Measurements from ENCODE around the gene CLCNKA. TPM values are rescaled to one million over a fixed set of nuclear protein-coding genes. Genes with fewer than 3 reads are reported as not detected.
"Not testable (repeated sequence)": the region's sequence is repeated elsewhere in the genome, so short reads cannot be mapped to it uniquely, and the experiment has no call there.

CLCNKA gene
- polyA plus RNA-seq, 1 donor (not counting 4 experiments of a cell fraction or from before 2014, with no cell fraction given) = not detected

DNA sequence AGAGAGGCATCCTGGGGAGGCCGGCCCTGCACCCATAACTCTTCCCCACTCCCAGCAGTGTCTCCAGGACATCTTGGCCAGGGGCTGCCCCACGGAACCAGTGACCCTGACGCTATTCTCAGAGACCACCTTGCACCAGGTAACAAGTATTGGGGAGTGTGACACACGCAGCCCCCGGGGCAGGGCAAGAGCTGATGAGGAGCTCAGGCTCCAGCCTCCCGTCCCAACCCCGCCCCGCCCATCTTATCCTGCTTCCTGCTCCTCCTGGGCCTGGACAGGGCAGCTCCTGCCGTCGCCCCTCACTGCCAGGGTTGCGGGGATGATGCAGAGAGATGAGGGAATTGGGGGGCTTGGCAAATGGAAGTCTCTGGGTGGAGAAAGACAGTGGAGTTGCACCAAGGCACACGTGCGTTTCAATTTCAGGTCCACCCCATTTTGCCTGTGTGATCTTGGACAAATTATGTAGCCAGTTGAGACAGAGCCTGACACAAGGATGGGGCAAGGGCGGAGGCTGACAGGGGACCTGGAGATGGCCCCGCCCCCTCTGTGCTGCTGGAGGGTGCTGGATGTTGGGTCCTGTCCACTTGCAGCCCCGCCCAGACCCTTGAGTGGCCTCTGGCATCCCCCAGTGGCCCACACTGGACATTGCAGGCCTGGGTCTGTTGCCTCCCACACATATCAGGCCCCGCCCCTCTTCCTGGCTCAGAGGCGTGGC lies 10.7 kb downstream of the CLCNKA start:
- DNase-seq (ENCODE audit: low read depth, low spot score) = peak; percentile 57
- H3K4me2 ChIP-seq (ENCODE audit: control insufficient read depth, extremely low read depth, insufficient read depth, low read depth, low read length) = no peak overlapping the region
- no peaks in the 10 kb centered on the region for H3K9me3 ChIP-seq (ENCODE audit: control insufficient read depth, low read depth, low read length)
- peak overlapping the region; percentile 30 for H2AFZ ChIP-seq (ENCODE audit: control insufficient read depth, low read length)
- TF ChIP-seq, protein P1, sequence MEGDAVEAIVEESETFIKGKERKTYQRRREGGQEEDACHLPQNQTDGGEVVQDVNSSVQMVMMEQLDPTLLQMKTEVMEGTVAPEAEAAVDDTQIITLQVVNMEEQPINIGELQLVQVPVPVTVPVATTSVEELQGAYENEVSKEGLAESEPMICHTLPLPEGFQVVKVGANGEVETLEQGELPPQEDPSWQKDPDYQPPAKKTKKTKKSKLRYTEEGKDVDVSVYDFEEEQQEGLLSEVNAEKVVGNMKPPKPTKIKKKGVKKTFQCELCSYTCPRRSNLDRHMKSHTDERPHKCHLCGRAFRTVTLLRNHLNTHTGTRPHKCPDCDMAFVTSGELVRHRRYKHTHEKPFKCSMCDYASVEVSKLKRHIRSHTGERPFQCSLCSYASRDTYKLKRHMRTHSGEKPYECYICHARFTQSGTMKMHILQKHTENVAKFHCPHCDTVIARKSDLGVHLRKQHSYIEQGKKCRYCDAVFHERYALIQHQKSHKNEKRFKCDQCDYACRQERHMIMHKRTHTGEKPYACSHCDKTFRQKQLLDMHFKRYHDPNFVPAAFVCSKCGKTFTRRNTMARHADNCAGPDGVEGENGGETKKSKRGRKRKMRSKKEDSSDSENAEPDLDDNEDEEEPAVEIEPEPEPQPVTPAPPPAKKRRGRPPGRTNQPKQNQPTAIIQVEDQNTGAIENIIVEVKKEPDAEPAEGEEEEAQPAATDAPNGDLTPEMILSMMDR (optimal IDR thresholded peaks at IDR 0.05 in 1 of 3, IDR thresholded peaks at IDR 0.05 in 1 of 3, conservative IDR thresholded peaks at IDR 0.05 in 1 of 3; ENCODE audit: extremely low read depth in 1 of 3, insufficient read depth in 2 of 3, low read length in 3 of 3) = peak; percentile 79 to 93 (median 85)
- no peak for TF ChIP-seq EZH2 (IDR thresholded peaks at IDR 0.05; ENCODE audit: low read length)
- H3K27ac ChIP-seq (ENCODE audit: control insufficient read depth, insufficient read depth, low read length) = no peak overlapping the region
- dilution Hi-C loops (cut with MboI; ENCODE audit: extremely low pct_ligation_motif_present, low sequenced_read_pairs) = no loop called here
- no peaks in the 10 kb centered on the region for H4K20me1 ChIP-seq (ENCODE audit: control insufficient read depth, extremely low read depth, insufficient read depth, low read length)
- H3K79me2 ChIP-seq (ENCODE audit: control insufficient read depth, insufficient read depth, low read length) = no peaks in the 10 kb centered on the region
- H3K4me3 ChIP-seq (ENCODE audit: control insufficient read depth in 2 of 3, extremely low read depth in 1 of 3, insufficient read depth in 2 of 3, low read depth in 1 of 3, low read length in 3 of 3) = no peak overlapping the region
- no peak overlapping the region for H3K9ac ChIP-seq (ENCODE audit: control insufficient read depth, extremely low read depth, insufficient read depth, low read length)
- no peaks in the 10 kb centered on the region for H3K9me1 ChIP-seq (ENCODE audit: control insufficient read depth, extremely low read depth, insufficient read depth, low read length)
- H3K36me3 ChIP-seq (ENCODE audit: control insufficient read depth in 2 of 2, extremely low read depth in 1 of 2, insufficient read depth in 2 of 2, low read length in 2 of 2) = no peaks in the 10 kb centered on the region
- peaks cover 6% of the 10 kb centered on the region for H3K27me3 ChIP-seq (ENCODE audit: control insufficient read depth, extremely low read depth, insufficient read depth, low read length)
- H3K4me1 ChIP-seq (ENCODE audit: control insufficient read depth, extremely low read depth, insufficient read depth, low read length) = no peaks in the 10 kb centered on the region
- FAIRE-seq = peak; percentile 51

DNA sequence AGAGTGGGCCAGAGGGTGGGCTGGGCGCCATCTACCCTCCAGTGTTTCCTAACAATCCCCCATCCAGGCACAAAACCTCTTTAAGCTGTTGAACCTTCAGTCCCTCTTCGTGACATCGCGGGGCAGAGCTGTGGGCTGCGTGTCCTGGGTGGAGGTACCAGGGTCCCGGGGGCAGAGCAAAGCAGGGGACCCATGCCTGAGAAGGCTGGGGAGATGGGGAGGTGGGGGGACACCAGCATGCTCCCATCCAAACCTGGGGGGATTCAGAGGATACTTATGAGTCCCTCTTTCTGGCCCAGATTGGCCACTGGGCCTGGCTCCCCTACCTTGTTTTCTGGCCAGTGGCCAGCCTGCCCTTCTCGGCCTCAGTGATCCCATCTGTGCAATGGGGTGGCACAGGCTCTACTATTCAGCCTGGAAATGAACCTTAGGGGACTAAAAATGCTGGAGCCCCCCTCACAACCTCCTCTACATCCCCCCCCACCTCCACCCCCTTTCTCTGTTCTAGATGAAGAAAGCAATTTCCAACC lies 11.3 kb downstream of the CLCNKA start:
- H3K9ac ChIP-seq (ENCODE audit: control insufficient read depth, extremely low read depth, insufficient read depth, low read length); H3K27me3 ChIP-seq (ENCODE audit: control insufficient read depth, extremely low read depth, insufficient read depth, low read length); dilution Hi-C loops (cut with MboI; ENCODE audit: extremely low pct_ligation_motif_present, low sequenced_read_pairs); DNase-seq (ENCODE audit: low read depth, low spot score); H3K4me1 ChIP-seq (ENCODE audit: control insufficient read depth, extremely low read depth, insufficient read depth, low read length); H3K36me3 ChIP-seq (ENCODE audit: control insufficient read depth in 2 of 2, extremely low read depth in 1 of 2, insufficient read depth in 2 of 2, low read length in 2 of 2); H3K4me3 ChIP-seq (ENCODE audit: control insufficient read depth in 2 of 3, extremely low read depth in 1 of 3, insufficient read depth in 2 of 3, low read depth in 1 of 3, low read length in 3 of 3); H4K20me1 ChIP-seq (ENCODE audit: control insufficient read depth, extremely low read depth, insufficient read depth, low read length); H3K79me2 ChIP-seq (ENCODE audit: control insufficient read depth, insufficient read depth, low read length); H3K27ac ChIP-seq (ENCODE audit: control insufficient read depth, insufficient read depth, low read length); H3K9me1 ChIP-seq (ENCODE audit: control insufficient read depth, extremely low read depth, insufficient read depth, low read length); FAIRE-seq; H3K4me2 ChIP-seq (ENCODE audit: control insufficient read depth, extremely low read depth, insufficient read depth, low read depth, low read length); H2AFZ ChIP-seq (ENCODE audit: control insufficient read depth, low read length); H3K9me3 ChIP-seq (ENCODE audit: control insufficient read depth, low read depth, low read length): not testable (repeated sequence)

- H3K9ac ChIP-seq (ENCODE audit: control insufficient read depth, extremely low read depth, insufficient read depth, low read length); H3K27ac ChIP-seq (ENCODE audit: control insufficient read depth, insufficient read depth, low read length); H2AFZ ChIP-seq (ENCODE audit: control insufficient read depth, low read length); H3K9me3 ChIP-seq (ENCODE audit: control insufficient read depth, low read depth, low read length); H3K4me1 ChIP-seq (ENCODE audit: control insufficient read depth, extremely low read depth, insufficient read depth, low read length); H3K4me3 ChIP-seq (ENCODE audit: control insufficient read depth in 2 of 3, extremely low read depth in 1 of 3, insufficient read depth in 2 of 3, low read depth in 1 of 3, low read length in 3 of 3); dilution Hi-C loops (cut with MboI; ENCODE audit: extremely low pct_ligation_motif_present, low sequenced_read_pairs); H4K20me1 ChIP-seq (ENCODE audit: control insufficient read depth, extremely low read depth, insufficient read depth, low read length); DNase-seq (ENCODE audit: low read depth, low spot score); FAIRE-seq; H3K79me2 ChIP-seq (ENCODE audit: control insufficient read depth, insufficient read depth, low read length); H3K9me1 ChIP-seq (ENCODE audit: control insufficient read depth, extremely low read depth, insufficient read depth, low read length); H3K27me3 ChIP-seq (ENCODE audit: control insufficient read depth, extremely low read depth, insufficient read depth, low read length); H3K36me3 ChIP-seq (ENCODE audit: control insufficient read depth in 2 of 2, extremely low read depth in 1 of 2, insufficient read depth in 2 of 2, low read length in 2 of 2); H3K4me2 ChIP-seq (ENCODE audit: control insufficient read depth, extremely low read depth, insufficient read depth, low read depth, low read length): not testable (repeated sequence)
These were observed 14.6 kb downstream of the CLCNKA start for GRCh38 chr1:16036461-16036860.
